ENCODE data around the gene RYR1. TPM values are rescaled to one million over a fixed set of nuclear protein-coding genes. Genes with fewer than 3 reads are reported as not detected.

Gene RYR1
- total RNA-seq, 1 experiment from 2014 or later: 4.1 TPM

DNA sequence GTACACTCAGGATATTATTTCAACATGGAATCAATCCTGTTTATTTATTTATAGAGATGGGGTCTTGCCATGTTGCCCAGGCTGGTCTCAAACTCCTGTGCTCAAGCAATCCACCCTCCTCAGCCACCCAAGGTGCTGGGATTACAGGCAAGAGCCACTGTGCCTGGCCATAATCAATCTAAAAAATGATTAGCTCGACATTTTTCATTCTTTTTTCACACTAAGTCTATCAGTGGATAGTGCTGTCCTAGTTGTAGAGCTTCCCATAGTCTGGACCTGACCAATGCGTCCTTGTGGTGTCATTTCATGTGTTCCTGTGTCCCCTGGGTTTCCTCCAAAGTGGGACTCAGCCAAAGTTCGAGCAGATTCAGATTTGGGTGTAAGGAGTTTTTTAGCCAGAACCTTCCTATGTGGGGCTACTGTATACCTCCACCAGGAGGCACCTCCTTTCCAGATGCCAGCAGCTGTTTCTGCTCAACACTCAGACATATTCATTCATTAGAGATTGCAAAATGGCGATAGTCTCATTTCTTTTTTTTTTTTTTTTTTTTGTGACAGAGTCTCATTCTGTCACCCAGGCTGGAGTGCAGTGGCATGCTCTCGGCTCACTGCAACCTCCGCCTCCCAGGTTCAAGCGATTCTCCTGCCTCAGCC lies 123.2 kb downstream of the RYR1 start:
- peak; percentile 63 for ATAC-seq
- POLR2A ChIA-PET: interaction anchor here (0.8 kb wide), 1 partner anchor 13 kb away, joined by 3 read pairs; no protein-coding TSS in a partner anchor

More for the DNA sequence above, 123.2 kb downstream of the RYR1 start:
- no peaks in the 10 kb centered on the region for H3K79me2 ChIP-seq (ENCODE audit: insufficient read depth, low read length)
- H3K36me3 ChIP-seq (ENCODE audit: control insufficient read depth in 1 of 2, insufficient read depth in 2 of 2, low read length in 2 of 2): no peaks in the 10 kb centered on the region
- no peak overlapping the region for H3K4me2 ChIP-seq (ENCODE audit: low read length)
- no peak overlapping the region for H2AFZ ChIP-seq (ENCODE audit: low read depth, low read length, poor library complexity, severe bottlenecking)
- peaks cover 0 to 5% of the 10 kb centered on the region in 2 experiments; a peak in 2 of 4 replicates for H3K4me1 ChIP-seq (ENCODE audit: control insufficient read depth in 1 of 2, insufficient read depth in 2 of 2, low read length in 2 of 2)
- H3K9ac ChIP-seq (ENCODE audit: low read length): no peak overlapping the region
- H3K27ac ChIP-seq (ENCODE audit: low read depth, low read length): no peak overlapping the region
- intact Hi-C loops (cut with micrococcal nuclease): no loop called here
- DNase-seq (ENCODE audit: low read depth, low spot score): no peak
- RAD21 ChIA-PET (ENCODE audit: low non-redundant PET in 1 of 2, low total read pairs in 2 of 2, uncharacterized antibody in 2 of 2, unreplicated experiment in 2 of 2): no interaction called here
- TF ChIP-seq EZH2phosphoT487 (IDR thresholded peaks at IDR 0.05; ENCODE audit: borderline replicate concordance) (no peak), FOSL1 (IDR thresholded peaks at IDR 0.05; ENCODE audit: low read depth) (no peak), POLR2AphosphoS5 (IDR thresholded peaks at IDR 0.05; ENCODE audit: low read depth, low read length) (no peak), CTCF (IDR thresholded peaks at IDR 0.05 in 2 of 3, conservative IDR thresholded peaks at IDR 0.05 in 1 of 3; ENCODE audit: borderline replicate concordance in 1 of 3, insufficient read depth in 1 of 3, low read depth in 2 of 3, low read length in 2 of 3) (peak in 2 of 3 experiments; percentile 33 to 38; a peak in 4 of 6 replicates), ZNF274 (IDR thresholded peaks at IDR 0.05; ENCODE audit: low read depth, low read length) (no peak), TCF7L2 (IDR thresholded peaks at IDR 0.05; ENCODE audit: borderline replicate concordance, extremely low read depth, insufficient read depth, insufficient read length) (no peak), CEBPB (IDR thresholded peaks at IDR 0.05; ENCODE audit: low read depth) (no peak), YY1 (IDR thresholded peaks at IDR 0.05; ENCODE audit: extremely low read depth, insufficient replicate concordance, low read depth, low read length) (no peak), RAD21 (IDR thresholded peaks at IDR 0.05; ENCODE audit: low read depth) (peak; percentile 41), EGR1 (IDR thresholded peaks at IDR 0.05; ENCODE audit: low read depth) (no peak), ZFX (IDR thresholded peaks at IDR 0.05) (no peak), SIN3A (IDR thresholded peaks at IDR 0.05; ENCODE audit: low read depth) (no peak), SRF (IDR thresholded peaks at IDR 0.05; ENCODE audit: low read depth) (no peak)
- TF ChIP-seq, protein P1, sequence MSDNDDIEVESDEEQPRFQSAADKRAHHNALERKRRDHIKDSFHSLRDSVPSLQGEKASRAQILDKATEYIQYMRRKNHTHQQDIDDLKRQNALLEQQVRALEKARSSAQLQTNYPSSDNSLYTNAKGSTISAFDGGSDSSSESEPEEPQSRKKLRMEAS (IDR thresholded peaks at IDR 0.05): no peak
- no peak overlapping the region for H3K4me3 ChIP-seq (replicated peaks in 1 of 2; ENCODE audit: low read depth in 1 of 2, low read length in 2 of 2)
- no peaks in the 10 kb centered on the region for H3K27me3 ChIP-seq (ENCODE audit: insufficient read depth, low read length)
- H4K20me1 ChIP-seq (ENCODE audit: insufficient read depth): no peaks in the 10 kb centered on the region
- H3K9me3 ChIP-seq (ENCODE audit: control insufficient read depth in 1 of 2, insufficient read depth in 1 of 2, low read depth in 1 of 2, low read length in 2 of 2): no peaks in the 10 kb centered on the region
- BruUV-seq (replicated peaks): no TSS peak
- no peaks in the 10 kb centered on the region for H3K9me2 ChIP-seq (ENCODE audit: insufficient read depth)
- CTCF ChIA-PET: no interaction called here

Measured in HCT116 (cell line).